Measurements from ENCODE around the gene CIB4.

Gene CIB4

DNA sequence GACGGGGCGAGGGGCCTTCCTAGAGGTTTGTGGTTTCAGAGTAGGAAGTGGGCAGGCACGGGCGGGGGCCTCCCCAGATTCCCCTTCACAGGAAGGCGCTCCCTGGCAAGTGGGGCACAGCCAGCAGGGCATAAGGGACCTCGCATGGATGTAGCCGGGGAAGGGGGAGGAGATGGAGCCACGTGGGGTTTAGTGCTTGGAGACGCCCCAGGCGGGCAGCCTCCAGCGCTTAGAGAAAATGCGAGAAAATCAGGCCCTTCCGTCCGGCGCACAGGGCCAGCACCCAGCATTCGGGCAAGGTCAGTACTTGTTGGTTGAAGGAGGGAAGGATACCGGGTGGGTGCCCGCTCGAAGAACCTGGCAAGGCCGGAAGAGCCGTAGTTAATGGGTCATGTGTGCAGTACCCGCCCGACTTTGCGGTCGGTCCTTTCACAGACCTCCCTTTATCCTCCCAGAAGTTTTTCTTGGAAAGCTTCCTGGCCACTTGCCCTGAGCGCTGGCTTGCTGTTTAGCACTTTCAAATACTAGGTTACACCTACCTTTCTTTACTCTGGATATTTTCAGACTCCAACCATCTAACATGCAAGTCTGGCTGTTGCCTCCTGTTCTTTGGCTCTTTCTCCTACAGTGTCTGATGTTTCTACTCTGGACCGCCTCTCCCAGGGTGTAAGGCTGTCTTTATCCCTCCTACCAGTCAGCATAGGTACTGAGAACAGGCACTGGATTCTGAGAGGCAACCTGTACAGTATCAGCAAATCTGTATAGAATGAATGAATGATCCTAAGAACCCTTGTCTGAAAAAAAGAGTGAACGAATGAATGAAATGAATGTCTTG, 78.1 kb downstream of the CIB4 start:
- in situ Hi-C loops (cut with HindIII; ENCODE audit: low sequenced_read_pairs) = no loop called here
- DNase-seq (ENCODE audit: low read depth, low spot score) = peak; percentile 61
- TF ChIP-seq CTCF (IDR thresholded peaks at IDR 0.05; ENCODE audit: low read depth, low read length) = no peak
- H3K4me3 ChIP-seq (ENCODE audit: low read depth, low read length) = no peak overlapping the region

GRCh38 chr2:26561918-26562810, 79.0 kb downstream of the CIB4 start:
- no peak for DNase-seq (ENCODE audit: low read depth, low spot score)
- in situ Hi-C loops (cut with HindIII; ENCODE audit: low sequenced_read_pairs) = no loop called here
- peak; percentile 11 for TF ChIP-seq CTCF (IDR thresholded peaks at IDR 0.05; ENCODE audit: low read depth, low read length)
- H3K4me3 ChIP-seq (ENCODE audit: low read depth, low read length) = no peak overlapping the region

DNA sequence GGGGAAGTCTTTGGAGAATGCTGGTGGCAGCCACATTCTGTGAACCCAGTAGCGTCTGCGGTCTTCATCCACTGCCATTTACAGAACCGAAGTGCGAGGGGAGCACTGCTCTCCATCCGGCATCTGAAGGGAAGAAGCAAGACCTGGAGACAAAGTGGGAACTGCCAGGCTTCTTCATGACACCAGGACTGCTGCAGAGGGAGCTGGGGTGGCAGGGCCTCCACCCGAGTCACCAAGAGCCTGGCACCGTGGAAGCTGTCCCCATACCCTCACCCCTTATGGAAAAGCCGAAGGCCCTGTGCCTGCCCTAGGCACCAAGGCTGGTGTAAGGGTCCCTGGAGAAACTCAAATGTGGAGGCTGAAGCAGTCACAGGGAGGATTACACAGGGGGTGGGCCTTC, 79.8 kb downstream of the CIB4 start:
- no peak overlapping the region for H3K4me3 ChIP-seq (ENCODE audit: low read depth, low read length)
- TF ChIP-seq CTCF (IDR thresholded peaks at IDR 0.05; ENCODE audit: low read depth, low read length) = no peak
- in situ Hi-C loops (cut with HindIII; ENCODE audit: low sequenced_read_pairs) = no loop called here
- no peak for DNase-seq (ENCODE audit: low read depth, low spot score)

- H3K4me3 ChIP-seq (ENCODE audit: low read depth, low read length) = no peak overlapping the region
- in situ Hi-C loops (cut with HindIII; ENCODE audit: low sequenced_read_pairs) = no loop called here
- no peak for TF ChIP-seq CTCF (IDR thresholded peaks at IDR 0.05; ENCODE audit: low read depth, low read length)
- no peak for DNase-seq (ENCODE audit: low read depth, low spot score)
Measured at GRCh38 chr2:26560892-26561291, 80.3 kb downstream of the CIB4 start.

- no peak for TF ChIP-seq CTCF (IDR thresholded peaks at IDR 0.05; ENCODE audit: low read depth, low read length)
- in situ Hi-C loops (cut with HindIII; ENCODE audit: low sequenced_read_pairs) = no loop called here
- no peak overlapping the region for H3K4me3 ChIP-seq (ENCODE audit: low read depth, low read length)
- no peak for DNase-seq (ENCODE audit: low read depth, low spot score)
Measured at GRCh38 chr2:26559556-26559955, 81.6 kb downstream of the CIB4 start.

GRCh38 chr2:26559044-26559405, 82.1 kb downstream of the CIB4 start:
- no peak for TF ChIP-seq CTCF (IDR thresholded peaks at IDR 0.05; ENCODE audit: low read depth, low read length)
- in situ Hi-C loops (cut with HindIII; ENCODE audit: low sequenced_read_pairs) = no loop called here
- no peak for DNase-seq (ENCODE audit: low read depth, low spot score)
- no peak overlapping the region for H3K4me3 ChIP-seq (ENCODE audit: low read depth, low read length)

Measured in astrocyte of the spinal cord (primary cell).